Endodermal cell (in vitro differentiated cells): ENCODE data around the gene TMPRSS13. TPM values are rescaled to one million over a fixed set of nuclear protein-coding genes. Genes with fewer than 3 reads are reported as not detected.

Experiments used
- DNase-seq: peaks from one replicate; pipeline ENCODE4 v3.0.0-alpha.2; 2017
- H3K27ac ChIP-seq: 2 replicates; pipeline ENCODE4 v1.5.1; 2013; ENCODE audit warnings: mild to moderate bottlenecking, low read depth, low read length, moderate library complexity
- H3K27me3 ChIP-seq: 2 replicates; pipeline ENCODE4 v1.6.1; 2013; ENCODE audit warnings: mild to moderate bottlenecking, low read length, moderate library complexity; ENCODE audit not compliant: insufficient read depth, control insufficient read depth, poor library complexity, severe bottlenecking
- H3K36me3 ChIP-seq: 2 replicates; pipeline ENCODE4 v1.7.0; 2013; ENCODE audit warnings: mild to moderate bottlenecking, low read length, moderate library complexity; ENCODE audit not compliant: control insufficient read depth, insufficient read depth
- H3K4me1 ChIP-seq: one replicate; pipeline ENCODE4 v1.7.0; 2013; ENCODE audit warnings: low read length; ENCODE audit not compliant: control insufficient read depth, insufficient read depth
- H3K4me3 ChIP-seq: 2 replicates; pipeline ENCODE4 v1.5.1; 2013; ENCODE audit warnings: mild to moderate bottlenecking, low read length, moderate library complexity
- H3K9ac ChIP-seq: 2 replicates; pipeline ENCODE4 v1.6.1; 2013; ENCODE audit warnings: mild to moderate bottlenecking, low read length, moderate library complexity; ENCODE audit not compliant: poor library complexity, severe bottlenecking; ENCODE audit errors: extremely low read depth
- H3K9me3 ChIP-seq: 2 replicates; pipeline ENCODE4 v1.6.1; 2013; ENCODE audit warnings: mild to moderate bottlenecking, low read length, moderate library complexity; ENCODE audit not compliant: control insufficient read depth
- H3K27ac Mint-ChIP-seq: 2 replicates; pipeline ENCODE4 v1.8.0; 2020; ENCODE audit warnings: mixed read lengths
- H3K27me3 Mint-ChIP-seq: 2 replicates; pipeline ENCODE4 v1.8.0; 2021; ENCODE audit warnings: mild to moderate bottlenecking, mixed read lengths; ENCODE audit not compliant: insufficient read depth
- H3K36me3 Mint-ChIP-seq: 2 replicates; pipeline ENCODE4 v1.8.0; 2020; ENCODE audit warnings: low read depth, mixed read lengths
- H3K4me1 Mint-ChIP-seq: 2 replicates; pipeline ENCODE4 v1.8.0; 2020; ENCODE audit warnings: mixed read lengths
- H3K4me3 Mint-ChIP-seq: 2 replicates; pipeline ENCODE4 v1.8.0; 2020; ENCODE audit warnings: mild to moderate bottlenecking, moderate library complexity, mixed read lengths
- H3K9me3 Mint-ChIP-seq: 2 replicates; pipeline ENCODE4 v1.8.0; 2020; ENCODE audit warnings: mild to moderate bottlenecking, mixed read lengths
- CTCF ChIP-seq: fragments of 200-600 bp; sonication (generic); conservative IDR thresholded peaks from 2 replicates; pipeline ENCODE4 v1.5.0; 2021; ENCODE audit warnings: antibody characterized with exemption, mild to moderate bottlenecking
- WGBS, 2 experiments: methylation state at CpG; one replicate each; pipeline versions ENCODE4 v1.1.5 to v1.1.7; 2013; ENCODE audit warnings: missing lambda C conversion rate in 2 of 2, mixed read lengths in 1 of 2; ENCODE audit not compliant: insufficient coverage in 1 of 2, insufficient read length in 1 of 2; 5-methylcytosine and 5-hydroxymethylcytosine counted together
- total RNA-seq, 2 donors: library from RNA; stranded (reverse); fragmentation: NEBNext Ultra II Directional in 1 of 2; extraction: Animal tissue kit (Norgen Biotek cat#: 25700) in 1 of 2; gene quantifications; 2 replicates in 1 of 2; 3 replicates in 1 of 2; pipeline ENCODE4 v1.2.1, GENCODE V29; 2021

TMPRSS13 gene
- total RNA-seq, 2 donors from 2014 or later = 2.5 to 6.4 TPM

GRCh38 chr11:117860139-117860538 is 69.1 kb downstream of the TMPRSS13 start:
- Histone ChIP-seq H3K4me3 (no peak overlapping the region), H3K4me1 (peaks cover 4% of the 10 kb centered on the region), H3K9ac (no peak overlapping the region), H3K9me3 (no peaks in the 10 kb centered on the region), H3K27me3 (no peaks in the 10 kb centered on the region), H3K36me3 (no peaks in the 10 kb centered on the region), H3K27ac (no peak overlapping the region)
- Mint-ChIP-seq H3K4me1 (peaks cover 3% of the 10 kb centered on the region), H3K36me3 (peaks cover 4% of the 10 kb centered on the region), H3K27ac (no peak overlapping the region), H3K9me3 (no peaks in the 10 kb centered on the region), H3K4me3 (no peak overlapping the region), H3K27me3 (no peaks in the 10 kb centered on the region)
- TF ChIP-seq CTCF = no peak
- 80 to 89% methylated on average over 5 to 6 of the region's 6 CpGs for WGBS, 2 experiments
- no peak for DNase-seq

DNA sequence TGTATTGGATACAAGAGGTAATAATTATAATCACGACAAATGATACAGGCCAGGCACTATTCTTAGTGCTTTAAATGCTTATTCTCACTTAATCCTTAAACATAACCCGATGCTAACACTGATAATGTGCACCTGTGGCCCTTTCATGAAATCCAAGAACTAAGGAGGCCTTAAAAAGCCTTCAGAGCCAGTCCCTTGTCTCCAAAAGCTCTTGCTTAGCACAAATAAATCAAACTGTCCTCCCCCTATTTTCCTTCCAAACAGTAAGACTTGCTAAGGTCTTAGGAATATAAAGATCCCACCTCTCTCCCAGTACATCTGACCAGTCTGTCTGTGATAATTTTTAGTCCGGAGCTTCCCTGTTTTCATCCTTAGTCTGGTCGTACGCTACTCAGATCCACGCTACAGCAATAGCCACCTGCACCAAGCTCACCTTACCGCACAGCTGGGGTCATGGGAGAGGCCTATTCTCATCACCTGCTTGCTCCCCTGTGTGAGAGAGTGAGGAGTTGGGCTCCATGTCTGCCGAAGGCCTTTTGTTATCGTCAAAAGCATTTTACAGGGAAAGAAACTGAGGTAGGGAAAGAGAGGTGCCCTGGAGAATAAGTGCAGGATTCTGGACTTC is 69.6 kb downstream of the TMPRSS13 start:
- no peak for DNase-seq
- no peak overlapping the region for H3K27ac Mint-ChIP-seq
- peaks cover 6% of the 10 kb centered on the region for H3K4me1 ChIP-seq
- H3K27me3 Mint-ChIP-seq = no peaks in the 10 kb centered on the region
- no peak overlapping the region for H3K27ac ChIP-seq
- H3K36me3 Mint-ChIP-seq = no peaks in the 10 kb centered on the region
- H3K4me1 Mint-ChIP-seq = peaks cover 3% of the 10 kb centered on the region
- no peak overlapping the region for H3K9ac ChIP-seq
- no peaks in the 10 kb centered on the region for H3K27me3 ChIP-seq
- H3K9me3 ChIP-seq = no peaks in the 10 kb centered on the region
- H3K4me3 ChIP-seq = no peak overlapping the region
- no peak for TF ChIP-seq CTCF
- 87 to 100% methylated on average over 2 to 9 of the region's 9 CpGs for WGBS, 2 experiments
- H3K4me3 Mint-ChIP-seq = no peak overlapping the region
- no peaks in the 10 kb centered on the region for H3K36me3 ChIP-seq
- H3K9me3 Mint-ChIP-seq = no peaks in the 10 kb centered on the region

GRCh38 chr11:117859061-117859460 is 70.1 kb downstream of the TMPRSS13 start:
- Histone ChIP-seq H3K36me3 (no peaks in the 10 kb centered on the region), H3K27ac (no peak overlapping the region), H3K27me3 (no peaks in the 10 kb centered on the region), H3K4me1 (peaks cover 6% of the 10 kb centered on the region), H3K9ac (no peak overlapping the region), H3K4me3 (no peak overlapping the region), H3K9me3 (no peaks in the 10 kb centered on the region)
- DNase-seq = peak; percentile 27
- no peaks in the 10 kb centered on the region for H3K27me3 Mint-ChIP-seq
- no peak for TF ChIP-seq CTCF
- H3K4me3 Mint-ChIP-seq = no peak overlapping the region
- H3K27ac Mint-ChIP-seq = no peak overlapping the region
- H3K36me3 Mint-ChIP-seq = no peaks in the 10 kb centered on the region
- 89% methylated on average over 4 to 10 of the region's 10 CpGs for WGBS, 2 experiments
- no peaks in the 10 kb centered on the region for H3K9me3 Mint-ChIP-seq
- H3K4me1 Mint-ChIP-seq = peaks cover 3% of the 10 kb centered on the region
